ENCODE measurements around the gene GUCY1A2.

The GUCY1A2 gene

DNA sequence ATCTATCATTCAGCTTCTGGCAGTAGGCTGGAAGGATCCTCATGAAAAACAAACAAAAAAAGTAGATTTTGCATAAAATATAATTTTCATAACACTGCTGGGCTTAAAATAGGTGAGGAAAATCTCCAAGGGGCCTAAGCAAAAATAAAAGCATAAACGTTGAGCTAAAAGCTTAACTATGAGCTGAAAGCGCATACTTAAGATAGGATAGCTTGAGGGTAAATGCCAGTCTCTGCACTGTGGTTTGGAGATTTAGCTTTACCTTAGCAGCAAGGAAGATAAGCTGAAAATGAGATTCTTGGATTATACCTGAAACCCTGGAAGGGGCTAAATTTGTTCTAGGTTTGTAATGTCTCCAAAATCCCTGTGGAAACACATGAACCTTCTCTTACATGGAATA, 183.7 kb downstream of the GUCY1A2 start:
- H3K36me3 ChIP-seq (replicated peaks in 1 of 2; ENCODE audit: control insufficient read depth in 2 of 2, insufficient read depth in 2 of 2, low read length in 2 of 2) = no peaks in the 10 kb centered on the region
- H4K91ac ChIP-seq (ENCODE audit: low read depth, low read length, poor library complexity) = no peak overlapping the region
- no peak overlapping the region for H2AFZ ChIP-seq (ENCODE audit: low read length)
- no peak for DNase-seq (ENCODE audit: low spot score)
- no peak overlapping the region for H3K23ac ChIP-seq (ENCODE audit: low read depth, low read length, poor library complexity)
- H3K4me3 ChIP-seq (ENCODE audit: low read length in 2 of 2) = no peak overlapping the region
- H3K79me1 ChIP-seq (ENCODE audit: low read depth, low read length) = no peaks in the 10 kb centered on the region
- no peak overlapping the region for H3K9ac ChIP-seq (ENCODE audit: low read depth, low read length, poor library complexity)
- no peak overlapping the region for H2BK12ac ChIP-seq (ENCODE audit: low read length)
- H3K27ac ChIP-seq (replicated peaks; ENCODE audit: low read length) = no peak overlapping the region
- H3K4ac ChIP-seq (ENCODE audit: low read length) = no peak overlapping the region
- no peaks in the 10 kb centered on the region for H3K27me3 ChIP-seq (ENCODE audit: control insufficient read depth in 3 of 3, insufficient read depth in 3 of 3, low read depth in 1 of 3, low read length in 3 of 3)
- no peak overlapping the region for H3K4me2 ChIP-seq (ENCODE audit: insufficient read depth, low read length, poor library complexity, severe bottlenecking)
- no peak overlapping the region for H2BK5ac ChIP-seq (ENCODE audit: low read length)
- H3K18ac ChIP-seq (ENCODE audit: low read length) = no peak overlapping the region
- H2BK120ac ChIP-seq (ENCODE audit: low read depth, low read length) = no peak overlapping the region
- no peak overlapping the region for H3K14ac ChIP-seq (ENCODE audit: low read length)
- H2BK15ac ChIP-seq (ENCODE audit: low read length) = no peak overlapping the region
- no peak overlapping the region for H2AK5ac ChIP-seq (ENCODE audit: low read depth, low read length)
- no peaks in the 10 kb centered on the region for H3K4me1 ChIP-seq (ENCODE audit: control insufficient read depth in 2 of 2, insufficient read depth in 1 of 2, low read depth in 1 of 2, low read length in 2 of 2)
- no CpG with 5 or more reads among the region's 2 CpGs for WGBS, 2 donors (ENCODE audit: extremely low coverage in 2 of 2, insufficient read length in 2 of 2, insufficient replicate concordance in 1 of 2)
- H3K9me3 ChIP-seq (replicated peaks in 1 of 2; ENCODE audit: control insufficient read depth in 2 of 2, insufficient read depth in 1 of 2, low read depth in 1 of 2, low read length in 2 of 2) = no peaks in the 10 kb centered on the region
- H4K8ac ChIP-seq (ENCODE audit: low read depth, low read length) = no peak overlapping the region

DNA sequence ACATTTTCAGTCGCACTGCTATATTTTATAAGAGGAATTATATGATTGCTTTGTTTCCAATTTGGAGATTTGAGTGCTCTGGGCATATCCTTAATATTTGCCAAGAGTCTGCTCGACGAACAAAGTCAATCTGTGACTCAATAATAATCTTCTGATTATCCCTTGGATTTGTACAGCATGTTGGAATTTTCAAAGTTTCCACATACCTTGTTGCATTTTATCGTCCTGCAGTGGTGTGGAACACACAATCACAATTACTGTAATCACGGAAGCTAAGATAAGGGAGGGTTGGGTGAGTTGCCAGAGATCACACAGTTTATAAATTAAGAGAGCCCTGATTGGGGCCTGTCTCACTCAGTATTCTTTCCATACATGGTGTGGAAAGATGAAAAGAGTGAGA, 189.3 kb downstream of the GUCY1A2 start:
- no peak overlapping the region for H3K14ac ChIP-seq (ENCODE audit: low read length)
- no peaks in the 10 kb centered on the region for H3K79me1 ChIP-seq (ENCODE audit: low read depth, low read length)
- no CpG with 5 or more reads among the region's 5 CpGs for WGBS, 2 donors (ENCODE audit: extremely low coverage in 2 of 2, insufficient read length in 2 of 2, insufficient replicate concordance in 1 of 2)
- H3K23ac ChIP-seq (ENCODE audit: low read depth, low read length, poor library complexity) = no peak overlapping the region
- H4K8ac ChIP-seq (ENCODE audit: low read depth, low read length) = no peak overlapping the region
- H3K4me2 ChIP-seq (ENCODE audit: insufficient read depth, low read length, poor library complexity, severe bottlenecking) = no peak overlapping the region
- no peak overlapping the region for H2BK120ac ChIP-seq (ENCODE audit: low read depth, low read length)
- no peak overlapping the region for H2BK5ac ChIP-seq (ENCODE audit: low read length)
- H3K9me3 ChIP-seq (replicated peaks in 1 of 2; ENCODE audit: control insufficient read depth in 2 of 2, insufficient read depth in 1 of 2, low read depth in 1 of 2, low read length in 2 of 2) = peaks cover 0 to 4% of the 10 kb centered on the region in 2 donors
- H3K27ac ChIP-seq (replicated peaks; ENCODE audit: low read length) = no peak overlapping the region
- DNase-seq (ENCODE audit: low spot score) = no peak
- H2BK12ac ChIP-seq (ENCODE audit: low read length) = no peak overlapping the region
- H3K4me3 ChIP-seq (ENCODE audit: low read length in 2 of 2) = no peak overlapping the region
- H3K27me3 ChIP-seq (ENCODE audit: control insufficient read depth in 3 of 3, insufficient read depth in 3 of 3, low read depth in 1 of 3, low read length in 3 of 3) = no peaks in the 10 kb centered on the region
- H2BK15ac ChIP-seq (ENCODE audit: low read length) = no peak overlapping the region
- no peak overlapping the region for H3K4ac ChIP-seq (ENCODE audit: low read length)
- no peaks in the 10 kb centered on the region for H3K4me1 ChIP-seq (ENCODE audit: control insufficient read depth in 2 of 2, insufficient read depth in 1 of 2, low read depth in 1 of 2, low read length in 2 of 2)
- H2AFZ ChIP-seq (ENCODE audit: low read length) = no peak overlapping the region
- no peak overlapping the region for H3K9ac ChIP-seq (ENCODE audit: low read depth, low read length, poor library complexity)
- no peaks in the 10 kb centered on the region for H3K36me3 ChIP-seq (replicated peaks in 1 of 2; ENCODE audit: control insufficient read depth in 2 of 2, insufficient read depth in 2 of 2, low read length in 2 of 2)
- H2AK5ac ChIP-seq (ENCODE audit: low read depth, low read length) = no peak overlapping the region
- H3K18ac ChIP-seq (ENCODE audit: low read length) = no peak overlapping the region
- H4K91ac ChIP-seq (ENCODE audit: low read depth, low read length, poor library complexity) = no peak overlapping the region

DNA sequence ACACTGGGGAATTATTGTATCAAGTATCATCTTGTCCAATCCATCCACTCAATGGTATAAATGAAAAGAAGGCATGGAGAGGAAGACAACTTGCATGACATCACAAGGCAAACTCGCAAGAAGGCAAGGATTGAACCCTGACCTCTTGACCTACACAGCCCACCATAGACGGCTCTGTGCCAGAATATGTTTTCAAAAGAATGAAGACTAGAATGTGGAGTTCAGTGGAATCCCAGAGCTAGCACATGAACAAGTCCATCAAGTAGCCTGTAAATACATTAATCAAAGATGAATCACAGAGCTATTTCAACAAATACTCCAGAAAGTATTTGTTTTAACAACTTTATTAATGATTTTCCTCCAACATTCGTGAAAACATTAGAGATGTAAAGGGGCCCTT, 189.7 kb downstream of the GUCY1A2 start:
- no peak for DNase-seq (ENCODE audit: low spot score)
- no CpG with 5 or more reads among the region's 3 CpGs for WGBS, 2 donors (ENCODE audit: extremely low coverage in 2 of 2, insufficient read length in 2 of 2, insufficient replicate concordance in 1 of 2)

DNA sequence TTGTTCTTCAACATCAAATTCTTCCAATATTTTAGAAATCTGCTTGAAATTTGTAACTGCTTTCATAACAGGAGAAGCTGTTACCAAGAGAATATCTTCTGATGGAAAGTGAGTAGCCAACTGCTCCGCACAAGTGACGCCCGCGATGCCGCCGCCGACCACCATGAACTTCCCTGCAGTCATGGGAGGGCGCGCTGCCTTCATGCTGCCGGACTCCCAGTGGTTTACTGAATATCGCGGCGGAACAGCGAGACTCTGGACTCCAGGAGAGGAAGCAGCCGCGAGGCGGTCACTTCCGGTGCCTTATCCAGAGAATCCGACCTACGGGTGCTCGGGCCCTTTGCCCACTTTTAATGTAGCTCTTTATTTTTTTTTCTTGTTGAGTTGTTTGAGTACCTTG, 190.6 kb downstream of the GUCY1A2 start:
- Histone ChIP-seq H4K8ac (ENCODE audit: low read depth, low read length) (no peak overlapping the region), H3K27ac (replicated peaks; ENCODE audit: low read length) (no peak overlapping the region), H3K9ac (ENCODE audit: low read depth, low read length, poor library complexity) (no peak overlapping the region), H3K36me3 (replicated peaks in 1 of 2; ENCODE audit: control insufficient read depth in 2 of 2, insufficient read depth in 2 of 2, low read length in 2 of 2) (no peaks in the 10 kb centered on the region), H3K4me1 (ENCODE audit: control insufficient read depth in 2 of 2, insufficient read depth in 1 of 2, low read depth in 1 of 2, low read length in 2 of 2) (no peaks in the 10 kb centered on the region), H3K14ac (ENCODE audit: low read length) (no peak overlapping the region), H3K23ac (ENCODE audit: low read depth, low read length, poor library complexity) (no peak overlapping the region), H2BK120ac (ENCODE audit: low read depth, low read length) (no peak overlapping the region), H3K4me2 (ENCODE audit: insufficient read depth, low read length, poor library complexity, severe bottlenecking) (no peak overlapping the region), H3K27me3 (ENCODE audit: control insufficient read depth in 3 of 3, insufficient read depth in 3 of 3, low read depth in 1 of 3, low read length in 3 of 3) (no peaks in the 10 kb centered on the region), H2BK15ac (ENCODE audit: low read length) (no peak overlapping the region), H3K9me3 (replicated peaks in 1 of 2; ENCODE audit: control insufficient read depth in 2 of 2, insufficient read depth in 1 of 2, low read depth in 1 of 2, low read length in 2 of 2) (peaks cover 0 to 4% of the 10 kb centered on the region in 2 donors), H2BK5ac (ENCODE audit: low read length) (no peak overlapping the region), H3K79me1 (ENCODE audit: low read depth, low read length) (no peaks in the 10 kb centered on the region), H4K91ac (ENCODE audit: low read depth, low read length, poor library complexity) (no peak overlapping the region), H2AK5ac (ENCODE audit: low read depth, low read length) (no peak overlapping the region), H3K4ac (ENCODE audit: low read length) (no peak overlapping the region), H2AFZ (ENCODE audit: low read length) (no peak overlapping the region), H3K18ac (ENCODE audit: low read length) (no peak overlapping the region), H2BK12ac (ENCODE audit: low read length) (no peak overlapping the region), H3K4me3 (ENCODE audit: low read length in 2 of 2) (no peak overlapping the region)
- WGBS, 2 donors (ENCODE audit: extremely low coverage in 2 of 2, insufficient read length in 2 of 2, insufficient replicate concordance in 1 of 2) = no CpG with 5 or more reads among the region's 21 CpGs
- DNase-seq (ENCODE audit: low spot score) = no peak

More for the DNA sequence above, 189.7 kb downstream of the GUCY1A2 start:
- no peak overlapping the region for H2BK5ac ChIP-seq (ENCODE audit: low read length)
- no peak overlapping the region for H3K18ac ChIP-seq (ENCODE audit: low read length)
- no peak overlapping the region for H2BK12ac ChIP-seq (ENCODE audit: low read length)
- no peak overlapping the region for H2AFZ ChIP-seq (ENCODE audit: low read length)
- H3K9me3 ChIP-seq (replicated peaks in 1 of 2; ENCODE audit: control insufficient read depth in 2 of 2, insufficient read depth in 1 of 2, low read depth in 1 of 2, low read length in 2 of 2) = peaks cover 0 to 4% of the 10 kb centered on the region in 2 donors
- no peak overlapping the region for H2BK120ac ChIP-seq (ENCODE audit: low read depth, low read length)
- H3K4me1 ChIP-seq (ENCODE audit: control insufficient read depth in 2 of 2, insufficient read depth in 1 of 2, low read depth in 1 of 2, low read length in 2 of 2) = no peaks in the 10 kb centered on the region
- no peak overlapping the region for H3K23ac ChIP-seq (ENCODE audit: low read depth, low read length, poor library complexity)
- H3K9ac ChIP-seq (ENCODE audit: low read depth, low read length, poor library complexity) = no peak overlapping the region
- no peak overlapping the region for H2BK15ac ChIP-seq (ENCODE audit: low read length)
- H3K36me3 ChIP-seq (replicated peaks in 1 of 2; ENCODE audit: control insufficient read depth in 2 of 2, insufficient read depth in 2 of 2, low read length in 2 of 2) = no peaks in the 10 kb centered on the region
- no peak overlapping the region for H2AK5ac ChIP-seq (ENCODE audit: low read depth, low read length)
- H3K4me2 ChIP-seq (ENCODE audit: insufficient read depth, low read length, poor library complexity, severe bottlenecking) = no peak overlapping the region
- H4K91ac ChIP-seq (ENCODE audit: low read depth, low read length, poor library complexity) = no peak overlapping the region
- no peaks in the 10 kb centered on the region for H3K27me3 ChIP-seq (ENCODE audit: control insufficient read depth in 3 of 3, insufficient read depth in 3 of 3, low read depth in 1 of 3, low read length in 3 of 3)
- H3K27ac ChIP-seq (replicated peaks; ENCODE audit: low read length) = no peak overlapping the region
- no peak overlapping the region for H3K14ac ChIP-seq (ENCODE audit: low read length)
- no peak overlapping the region for H3K4ac ChIP-seq (ENCODE audit: low read length)
- H3K79me1 ChIP-seq (ENCODE audit: low read depth, low read length) = no peaks in the 10 kb centered on the region
- no peak overlapping the region for H4K8ac ChIP-seq (ENCODE audit: low read depth, low read length)
- H3K4me3 ChIP-seq (ENCODE audit: low read length in 2 of 2) = no peak overlapping the region
